A673 (cell line): ENCODE data around the gene SORL1.

Experiments
- EZH2 ChIP-seq: fragments of 200-600 bp; sonication (generic); IDR thresholded peaks from 2 replicates; pipeline ENCODE4 v1.6.1; 2017; ENCODE audit warnings: borderline replicate concordance, low read depth, mild to moderate bottlenecking, mixed read lengths, antibody characterized with exemption, low read length; ENCODE audit not compliant: poor library complexity, severe bottlenecking
- TF ChIP-seq, protein P1 (sequence below): fragments of 300-800, 200-600 bp; sonication (generic); conservative IDR thresholded peaks from 2 replicates; pipeline ENCODE4 v1.5.1; 2017; ENCODE audit warnings: low read depth, mild to moderate bottlenecking, antibody characterized with exemption, low read length, moderate library complexity, mixed read lengths

DNA sequence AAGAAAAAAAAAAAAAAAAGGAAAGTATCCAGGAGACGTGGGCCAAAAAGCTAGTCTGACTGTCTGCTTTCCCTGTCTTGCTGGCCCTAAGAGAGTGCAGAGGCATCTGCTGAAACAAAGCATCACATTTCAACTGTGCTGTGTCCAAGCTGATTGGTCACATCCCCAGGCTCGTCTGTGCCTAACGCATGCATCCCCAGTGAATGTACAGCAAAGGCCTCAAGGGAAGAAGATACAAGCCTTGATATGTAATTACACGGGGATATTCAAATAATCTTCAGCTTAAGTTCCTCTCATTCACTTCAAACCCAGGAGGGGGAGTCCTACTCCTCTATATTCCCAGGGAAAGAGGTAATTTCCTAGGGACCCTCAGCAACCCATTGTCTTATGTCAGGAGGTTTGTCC lies 5.4 kb upstream of the SORL1 start:
- TF ChIP-seq, protein P1, sequence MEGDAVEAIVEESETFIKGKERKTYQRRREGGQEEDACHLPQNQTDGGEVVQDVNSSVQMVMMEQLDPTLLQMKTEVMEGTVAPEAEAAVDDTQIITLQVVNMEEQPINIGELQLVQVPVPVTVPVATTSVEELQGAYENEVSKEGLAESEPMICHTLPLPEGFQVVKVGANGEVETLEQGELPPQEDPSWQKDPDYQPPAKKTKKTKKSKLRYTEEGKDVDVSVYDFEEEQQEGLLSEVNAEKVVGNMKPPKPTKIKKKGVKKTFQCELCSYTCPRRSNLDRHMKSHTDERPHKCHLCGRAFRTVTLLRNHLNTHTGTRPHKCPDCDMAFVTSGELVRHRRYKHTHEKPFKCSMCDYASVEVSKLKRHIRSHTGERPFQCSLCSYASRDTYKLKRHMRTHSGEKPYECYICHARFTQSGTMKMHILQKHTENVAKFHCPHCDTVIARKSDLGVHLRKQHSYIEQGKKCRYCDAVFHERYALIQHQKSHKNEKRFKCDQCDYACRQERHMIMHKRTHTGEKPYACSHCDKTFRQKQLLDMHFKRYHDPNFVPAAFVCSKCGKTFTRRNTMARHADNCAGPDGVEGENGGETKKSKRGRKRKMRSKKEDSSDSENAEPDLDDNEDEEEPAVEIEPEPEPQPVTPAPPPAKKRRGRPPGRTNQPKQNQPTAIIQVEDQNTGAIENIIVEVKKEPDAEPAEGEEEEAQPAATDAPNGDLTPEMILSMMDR: peak; percentile 49
- no peak for TF ChIP-seq EZH2
